Epithelial cell of esophagus (primary cell): ENCODE data around the gene MAN2A2.

ENCODE experiments used
- DNase-seq: peaks from one replicate; pipeline ENCODE4 v3.0.0; 2010; ENCODE audit warnings: low read depth
- H3K4me3 ChIP-seq: 2 replicates; pipeline ENCODE4 v1.5.1; 2011; ENCODE audit warnings: mild to moderate bottlenecking, low read length, control low read depth
- CTCF ChIP-seq: IDR thresholded peaks from 2 replicates; pipeline ENCODE4 v1.5.1; 2011; ENCODE audit warnings: low read depth, mild to moderate bottlenecking, low read length, control low read depth, inconsistent platforms; ENCODE audit not compliant: insufficient read depth; ENCODE audit errors: missing control alignments

Gene MAN2A2

GRCh38 chr15:90911906-90912769, 9.0 kb downstream of the MAN2A2 start:
- no peak for DNase-seq
- no peak for TF ChIP-seq CTCF
- no peak overlapping the region for H3K4me3 ChIP-seq

GRCh38 chr15:90912770-90913075, 9.6 kb downstream of the MAN2A2 start:
- no peak for TF ChIP-seq CTCF
- no peak overlapping the region for H3K4me3 ChIP-seq

GRCh38 chr15:90913398-90913944, 10.4 kb downstream of the MAN2A2 start:
- no peak overlapping the region for H3K4me3 ChIP-seq
- no peak for TF ChIP-seq CTCF
- no peak for DNase-seq

More at GRCh38 chr15:90912770-90913075, 9.6 kb downstream of the MAN2A2 start:
- no peak for DNase-seq

- H3K4me3 ChIP-seq = no peak overlapping the region
- no peak for TF ChIP-seq CTCF
- no peak for DNase-seq
Observed at GRCh38 chr15:90914305-90915080, 11.4 kb downstream of the MAN2A2 start.

- no peak for TF ChIP-seq CTCF
- H3K4me3 ChIP-seq = no peak overlapping the region
- no peak for DNase-seq
Observed at GRCh38 chr15:90915216-90915807, 12.2 kb downstream of the MAN2A2 start.

- TF ChIP-seq CTCF = no peak
- DNase-seq = no peak
- H3K4me3 ChIP-seq = no peak overlapping the region
Observed at GRCh38 chr15:90915808-90916440, 12.8 kb downstream of the MAN2A2 start.
